Endothelial cell of umbilical vein (primary cell): ENCODE data around the gene GNB1L.

ENCODE experiments used
- CTCF ChIP-seq, 2 donors: IDR thresholded peaks; 1 replicate in 1 of 2; 2 replicates in 1 of 2; pipeline ENCODE4 v1.5.1; 2011; ENCODE audit warnings: low read length in 2 of 2, mild to moderate bottlenecking in 2 of 2, moderate library complexity in 2 of 2, control low read depth in 1 of 2, inconsistent platforms in 1 of 2, low read depth in 1 of 2; ENCODE audit not compliant: insufficient read depth in 1 of 2; ENCODE audit errors: extremely low read depth in 1 of 2
- EZH2 ChIP-seq: IDR thresholded peaks from 2 replicates; pipeline ENCODE4 v1.6.1; 2012; ENCODE audit warnings: borderline replicate concordance, low read depth, mild to moderate bottlenecking, moderate library complexity, low read length, inconsistent platforms; ENCODE audit not compliant: severe bottlenecking
- JUN ChIP-seq: IDR thresholded peaks from 2 replicates; pipeline ENCODE4 v1.6.1; 2011; ENCODE audit warnings: borderline replicate concordance, low read depth; ENCODE audit not compliant: insufficient read length, insufficient read depth
- MAX ChIP-seq: IDR thresholded peaks from 2 replicates; pipeline ENCODE4 v1.6.1; 2011; ENCODE audit not compliant: insufficient read depth, insufficient read length
- POLR2A ChIP-seq: IDR thresholded peaks from 2 replicates; pipeline ENCODE4 v1.6.1; 2012; ENCODE audit warnings: low read depth, mild to moderate bottlenecking, control low read depth, low read length

DNA sequence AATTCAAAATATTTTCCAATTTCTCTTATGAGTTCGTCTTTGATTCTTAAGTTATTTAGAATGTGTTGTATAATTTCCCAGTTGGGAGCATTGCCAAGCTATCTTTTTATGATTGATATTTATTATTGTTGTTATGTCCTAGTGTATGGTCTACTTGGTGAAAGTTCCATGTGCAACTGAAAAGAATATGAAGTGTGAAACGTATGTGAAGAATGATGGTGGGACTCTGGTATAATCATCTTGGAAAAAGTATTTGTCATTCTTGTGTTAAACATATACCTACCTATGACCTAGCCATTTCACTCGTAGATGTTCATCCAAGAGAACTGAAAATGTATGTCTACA, 12.0 kb upstream of the GNB1L start:
- TF ChIP-seq CTCF (IDR thresholded peaks at IDR 0.05; ENCODE audit: extremely low read depth in 1 of 2, insufficient read depth in 1 of 2, low read depth in 1 of 2, low read length in 2 of 2) (no peak), MAX (no peak), EZH2 (no peak), POLR2A (no peak), JUN (no peak)
